K562 (cell line): ENCODE measurements around the gene OLIG3. TPM values are rescaled to one million over a fixed set of nuclear protein-coding genes. Genes with fewer than 3 reads are reported as not detected.

Experiments
- ATAC-seq: fragments of 200-7000 bp; cut with Tn5 transposase; 3 replicates; pipeline ENCODE4 v1.9.1; 2020; ENCODE audit warnings: moderate library complexity
- BruUV-seq: library from RNA; stranded (reverse); fragments of 400-500 nt; replicated peaks from 2 replicates; lab custom pipeline; 2021; lab: Mats Ljungman, UMichigan
- CTCF ChIA-PET: fragments of 300-600 bp; formaldehyde crosslinking; extraction: SDS; loops from one replicate; lab custom pipeline; 2021; ENCODE audit warnings: low intra/inter-chr PET ratio; lab: Yijun Ruan, JAX
- POLR2A ChIA-PET: fragments of 300-600, 350-650 bp; sonication (Branson Sonifier 250); formaldehyde crosslinking; extraction: SDS; loops from one replicate; lab custom pipeline; 2021; ENCODE audit warnings: antibody characterized with exemption, inconsistent platforms; lab: Yijun Ruan, JAX
- DNase-seq, 4 experiments: peaks; one replicate each; pipeline versions ENCODE4 v3.0.0 to v3.0.0-alpha.2; 2011 to 2018; ENCODE audit warnings: low spot score in 3 of 4, mixed read lengths in 3 of 4; ENCODE audit errors: extremely low read depth in 1 of 4
- FAIRE-seq: peaks from 2 replicates; lab custom pipeline; 2011; peaks lifted over from hg19 to GRCh38; lab: Jason Lieb, UNC
- H2AFZ ChIP-seq: 2 replicates; pipeline ENCODE4 v1.6.0; 2011; ENCODE audit warnings: low read depth, low read length, control low read depth, inconsistent platforms
- H3K27ac ChIP-seq: fragments of 200-600 bp; 3 replicates; pipeline ENCODE4 v1.8.0; 2011; ENCODE audit warnings: low read depth, mild to moderate bottlenecking, control low read depth, inconsistent platforms, low read length, moderate library complexity, mixed read lengths; ENCODE audit errors: extremely low read depth
- H3K27me3 ChIP-seq, 2 experiments: fragments of 300-600 bp in 1 of 2; 2 replicates in 1 of 2; 3 replicates in 1 of 2; pipeline versions ENCODE4 v1.6.0 to v1.8.0; 2011; ENCODE audit warnings: inconsistent platforms in 2 of 2, low read length in 2 of 2, mild to moderate bottlenecking in 1 of 2, mixed read lengths in 1 of 2, moderate library complexity in 1 of 2; ENCODE audit not compliant: control insufficient read depth in 2 of 2, insufficient read depth in 2 of 2
- H3K36me3 ChIP-seq: fragments of 300-600 bp; 3 replicates; pipeline ENCODE4 v1.8.0; 2011; ENCODE audit warnings: mild to moderate bottlenecking, low read length, inconsistent platforms; ENCODE audit not compliant: control insufficient read depth, insufficient read depth
- H3K4me1 ChIP-seq, 2 experiments: fragments of 200-600 bp in 1 of 2; replicated peaks in 1 of 2; 2 replicates in 1 of 2; 3 replicates in 1 of 2; pipeline versions ENCODE4 v1.5.1 to v1.8.0; 2011; ENCODE audit warnings: inconsistent platforms in 2 of 2, low read length in 2 of 2, mild to moderate bottlenecking in 1 of 2, mixed read lengths in 1 of 2, moderate library complexity in 1 of 2; ENCODE audit not compliant: control insufficient read depth in 2 of 2, insufficient read depth in 2 of 2
- H3K4me2 ChIP-seq: 2 replicates; pipeline ENCODE4 v1.6.1; 2011; ENCODE audit warnings: low read length, control low read depth, inconsistent platforms, mixed read lengths; ENCODE audit not compliant: insufficient read depth
- H3K4me3 ChIP-seq: fragments of 200-600 bp; sonication (generic), shearing (Covaris generic); 2 replicates; pipeline ENCODE4 v1.5.1; 2016; ENCODE audit warnings: control low read depth, inconsistent platforms
- H3K79me2 ChIP-seq: fragments of 200-600 bp; 3 replicates; pipeline ENCODE4 v1.8.0; 2011; ENCODE audit warnings: low read length, inconsistent platforms; ENCODE audit not compliant: control insufficient read depth, insufficient read depth
- H3K9ac ChIP-seq, 2 experiments: 2 replicates each; pipeline versions ENCODE4 v1.6.0 to v1.6.1; 2011; ENCODE audit warnings: low read depth in 2 of 2, low read length in 2 of 2, control low read depth in 1 of 2, inconsistent platforms in 1 of 2, mild to moderate bottlenecking in 1 of 2, mixed read lengths in 1 of 2; ENCODE audit not compliant: insufficient read depth in 1 of 2
- H3K9me1 ChIP-seq: one replicate; pipeline ENCODE4 v1.6.0; 2011; ENCODE audit warnings: inconsistent platforms, mild to moderate bottlenecking, low read length, moderate library complexity; ENCODE audit not compliant: control insufficient read depth, insufficient read depth
- H3K9me3 ChIP-seq: replicated peaks from 2 replicates; pipeline ENCODE4 v1.5.1; 2011; ENCODE audit warnings: low read depth, low read length, inconsistent platforms; ENCODE audit not compliant: control insufficient read depth, insufficient read depth
- H4K20me1 ChIP-seq: replicated peaks from 2 replicates; pipeline ENCODE4 v1.6.1; 2011; ENCODE audit warnings: low read length, inconsistent platforms, mixed read lengths; ENCODE audit not compliant: control insufficient read depth, insufficient read depth
- ILK ChIP-seq: fragments of 450-650 bp; IDR thresholded peaks from 2 replicates; pipeline ENCODE4 v1.6.1; 2016; ENCODE audit warnings: missing genetic modification characterization, low read depth, mild to moderate bottlenecking, missing compliant biosample characterization, moderate library complexity, borderline replicate concordance
- PHF20 ChIP-seq: fragments of 450-650 bp; IDR thresholded peaks from 2 replicates; pipeline ENCODE4 v1.6.1; 2018; ENCODE audit not compliant: partially characterized antibody
- ZNF143 ChIP-seq: sonication (generic); formaldehyde crosslinking; IDR thresholded peaks from 2 replicates; pipeline ENCODE4 v1.9.0; 2022; ENCODE audit warnings: mild to moderate bottlenecking, missing genetic modification reagents
- ZNF311 ChIP-seq: fragments of 250-450 bp; sonication (Bioruptor Pico); IDR thresholded peaks from 2 replicates; pipeline ENCODE4 v1.4.0; 2020; ENCODE audit warnings: mild to moderate bottlenecking, moderate library complexity
- ZNF699 ChIP-seq: fragments of 250-450 bp; sonication (Bioruptor Pico); IDR thresholded peaks from 2 replicates; pipeline ENCODE4 v1.8.0; 2021; ENCODE audit warnings: mild to moderate bottlenecking, moderate library complexity; ENCODE audit not compliant: insufficient replicate concordance
- ZNF79 ChIP-seq: fragments of 250-450 bp; sonication (Bioruptor Pico); IDR thresholded peaks from 2 replicates; pipeline ENCODE4 v1.4.0; 2020; ENCODE audit warnings: low read depth, mild to moderate bottlenecking, moderate library complexity
- WGBS: fragments of 100-300 bp; shearing (Covaris generic); methylation state at CpG from one replicate; pipeline ENCODE4 v1.1.6; 2016; ENCODE audit warnings: low coverage, mixed read lengths; ENCODE audit not compliant: insufficient coverage; ENCODE audit errors: missing lambda C conversion rate; 5-methylcytosine and 5-hydroxymethylcytosine counted together
- in situ Hi-C: fragments of 300-500 bp; cut with MboI; formaldehyde crosslinking; loops from 4 replicates; pipeline ENCODE4 v1.15.0; 2018; ENCODE audit warnings: inconsistent platforms, mixed read lengths
- intact Hi-C: fragments of 100-400 bp; cut with micrococcal nuclease; formaldehyde crosslinking; loops from 2 replicates; pipeline ENCODE4 v1.14.2; 2022
- polyA plus RNA-seq, 8 experiments: library from polyadenylated mRNA; depleted of rRNA in 4 of 8; stranded (reverse) in 5 of 8; unstranded in 3 of 8; fragments of >200 nt; fragmentation: Nextera tagmentation in 2 of 8; fragmentation: Illumina TruSeq in 1 of 8; extraction: Ambion mirVana in 2 of 8; extraction: Trizol in 1 of 8; gene quantifications; 2 replicates each; pipeline versions ENCODE4 v1.2.1 to v1.2.3, GENCODE V29; 2011 to 2014; ENCODE audit warnings: inconsistent platforms in 1 of 8, missing spikeins in 1 of 8
- total RNA-seq, 7 experiments: library from RNA; depleted of rRNA in 6 of 7; stranded (reverse); fragments of >200 nt in 6 of 7; fragmentation: Illumina TruSeq in 2 of 7; extraction: Trizol in 2 of 7; gene quantifications; 2 replicates each; pipeline versions ENCODE4 v1.2.1 to v1.2.3, GENCODE V29; 2011 to 2021; ENCODE audit warnings: low replicate concordance in 1 of 7

The OLIG3 gene
- total and polyA plus RNA-seq, 9 of the 15 experiments (the other 6 are each of a cell fraction or from before 2014, with no cell fraction given), result not detected

DNA sequence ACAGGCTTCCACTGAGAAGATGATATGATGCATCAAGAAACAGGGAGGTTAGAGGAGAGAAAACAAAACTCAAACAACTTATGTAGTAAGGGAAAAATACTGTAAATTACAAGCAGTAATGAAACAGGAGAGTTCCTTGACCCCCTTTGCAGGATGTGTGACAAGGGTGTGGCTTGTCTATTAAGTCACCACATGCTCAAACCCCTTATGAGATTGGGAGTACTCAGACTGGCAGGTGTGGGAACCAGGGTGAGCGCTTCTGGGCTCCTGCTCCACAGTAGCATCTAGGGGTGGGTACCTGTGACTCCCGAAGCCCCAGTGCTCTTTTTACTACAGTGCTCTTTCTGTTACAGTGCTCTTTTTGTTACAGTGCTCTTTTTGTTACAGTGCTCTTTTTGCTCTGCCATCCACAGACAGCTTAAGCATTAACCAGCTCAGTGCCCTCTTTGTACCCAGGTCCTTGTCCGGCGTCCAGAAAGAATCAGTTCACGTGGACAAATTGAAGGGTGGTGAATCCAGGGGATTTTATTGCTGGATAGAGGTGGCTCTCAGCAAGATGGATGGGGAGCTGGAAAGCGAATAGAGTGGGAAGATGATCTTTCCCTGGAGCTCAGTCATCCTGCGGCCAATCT lies 28.7 kb downstream of the OLIG3 start:
- Histone ChIP-seq H3K9me1 (no peaks in the 10 kb centered on the region), H3K4me1 (no peaks in the 10 kb centered on the region), H3K36me3 (no peaks in the 10 kb centered on the region), H2AFZ (no peak overlapping the region), H3K4me3 (no peak overlapping the region), H3K4me2 (no peak overlapping the region), H3K27ac (no peak overlapping the region), H3K9me3 (no peaks in the 10 kb centered on the region), H3K9ac (no peak overlapping the region), H4K20me1 (no peaks in the 10 kb centered on the region), H3K27me3 (peaks cover 0 to 12% of the 10 kb centered on the region in 2 experiments; a peak in 2 of 5 replicates), H3K79me2 (no peaks in the 10 kb centered on the region)
- in situ Hi-C loops (no loop called here), intact Hi-C loops (no loop called here)
- no peak for TF ChIP-seq ZNF699
- no peak for TF ChIP-seq ZNF311 (CRISPR knock-in tag)
- TF ChIP-seq ZNF79 (CRISPR knock-in tag), result no peak
- TF ChIP-seq PHF20, result no peak
- no peak for TF ChIP-seq ILK (tag)
- ChIA-PET CTCF (no interaction called here), POLR2A (no interaction called here)
- BruUV-seq, result no TSS peak
- DNase-seq, result no peak
- 2% methylated on average over 7 of the region's 7 CpGs for WGBS
- no peak for FAIRE-seq
- no peak for ATAC-seq

DNA sequence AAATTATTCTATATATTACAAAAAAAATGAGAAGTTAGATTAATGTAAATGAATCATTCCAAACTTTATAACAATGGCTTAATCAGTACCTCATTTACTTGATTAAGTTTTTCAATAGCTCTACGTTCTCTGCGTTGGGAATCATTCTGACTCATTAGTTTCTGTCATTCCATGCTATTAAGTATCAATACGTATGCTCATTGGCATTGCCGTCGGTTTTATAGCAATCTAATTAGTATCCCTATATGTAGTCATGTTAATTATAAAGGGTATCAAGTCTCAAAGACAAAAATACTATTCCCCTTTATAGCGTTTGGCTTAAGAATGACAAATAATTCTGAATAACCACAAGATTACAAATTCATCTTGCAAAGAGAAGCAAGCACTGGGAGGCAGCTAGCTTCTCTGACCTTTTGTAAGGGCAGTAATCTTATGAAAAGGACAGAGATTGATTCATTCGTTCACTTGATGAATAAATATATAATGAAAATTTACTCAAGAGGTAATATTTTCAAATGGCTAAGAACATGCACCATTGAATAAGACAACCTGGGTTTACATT lies 41.8 kb downstream of the OLIG3 start:
- 0% methylated on average over 7 of the region's 7 CpGs for WGBS
- H3K79me2 ChIP-seq, result no peaks in the 10 kb centered on the region
- in situ Hi-C loops (no loop called here), intact Hi-C loops (no loop called here)
- ATAC-seq (no peak), FAIRE-seq (no peak), DNase-seq (no peak)
- H3K4me3 ChIP-seq, result no peak overlapping the region
- no peak overlapping the region for H3K4me2 ChIP-seq
- H3K9me1 ChIP-seq, result no peaks in the 10 kb centered on the region
- no TSS peak for BruUV-seq
- H3K4me1 ChIP-seq, result no peaks in the 10 kb centered on the region
- CTCF ChIA-PET, result no interaction called here
- H3K9ac ChIP-seq, result no peak overlapping the region
- no peak overlapping the region for H2AFZ ChIP-seq
- H4K20me1 ChIP-seq, result no peaks in the 10 kb centered on the region
- H3K36me3 ChIP-seq, result no peaks in the 10 kb centered on the region
- POLR2A ChIA-PET, result no interaction called here
- no peaks in the 10 kb centered on the region for H3K27me3 ChIP-seq
- H3K9me3 ChIP-seq, result no peaks in the 10 kb centered on the region
- H3K27ac ChIP-seq, result no peak overlapping the region
- no peak for TF ChIP-seq ZNF143
